Measurements from ENCODE around the gene COL4A6. TPM values are rescaled to one million over a fixed set of nuclear protein-coding genes. Genes with fewer than 3 reads are reported as not detected.

The COL4A6 gene
- total and polyA plus RNA-seq, 2 of the 4 experiments (the other 2 are of a cell fraction), result 0.36 to 0.74 TPM

GRCh38 chrX:108420481-108420880, 17.7 kb downstream of the COL4A6 start:
- in situ Hi-C loops (cut with MboI; ENCODE audit: low sequenced_read_pairs), result no loop called here
- Histone ChIP-seq H2BK15ac (ENCODE audit: low read depth, low read length) (no peak overlapping the region), H3K4ac (ENCODE audit: low read depth, low read length) (no peak overlapping the region), H2AFZ (replicated peaks; ENCODE audit: low read length, poor library complexity) (no peak overlapping the region), H2AK9ac (replicated peaks; ENCODE audit: low read depth, low read length, poor library complexity) (no peak overlapping the region), H3K9ac (ENCODE audit: low read depth, low read length) (no peak overlapping the region), H3K18ac (ENCODE audit: low read depth, low read length) (no peak overlapping the region), H4K8ac (ENCODE audit: low read depth in 2 of 2, low read length in 2 of 2) (no peak overlapping the region), H3K27ac (ENCODE audit: insufficient read depth, low read length) (no peak overlapping the region), H3K9me1 (ENCODE audit: insufficient read depth, low read length) (no peaks in the 10 kb centered on the region), H2BK20ac (ENCODE audit: low read depth, low read length) (no peak overlapping the region), H3K9me3 (ENCODE audit: control insufficient read depth, insufficient read depth, low read length) (no peaks in the 10 kb centered on the region), H2BK120ac (ENCODE audit: low read depth, low read length) (no peak overlapping the region), H4K5ac (ENCODE audit: low read depth, low read length) (no peak overlapping the region), H3K23ac (ENCODE audit: low read depth, low read length) (no peak overlapping the region), H3K4me3 (ENCODE audit: insufficient read depth, low read depth, low read length) (no peak overlapping the region), H3K56ac (ENCODE audit: extremely low read depth, insufficient read depth, low read length) (no peak overlapping the region), H3K36me3 (ENCODE audit: control insufficient read depth, insufficient read depth, low read length) (no peaks in the 10 kb centered on the region), H3K4me1 (ENCODE audit: control insufficient read depth, insufficient read depth, low read length) (no peaks in the 10 kb centered on the region), H4K20me1 (ENCODE audit: insufficient read depth, low read length) (no peaks in the 10 kb centered on the region; the same call in 1 of the 2 replicates), H4K91ac (ENCODE audit: insufficient read depth, low read depth, low read length) (no peak overlapping the region), H3K79me1 (ENCODE audit: low read depth in 1 of 2, low read length in 2 of 2) (no peaks in the 10 kb centered on the region), H3K27me3 (ENCODE audit: control insufficient read depth, insufficient read depth, low read length) (peaks cover 6% of the 10 kb centered on the region), H3K4me2 (ENCODE audit: low read depth, low read length) (no peak overlapping the region), H2AK5ac (ENCODE audit: low read depth, low read length) (no peak overlapping the region), H3K14ac (replicated peaks; ENCODE audit: low read depth, low read length) (no peak overlapping the region), H2BK5ac (ENCODE audit: low read depth, low read length, poor library complexity, severe bottlenecking) (no peak overlapping the region)
- TF ChIP-seq RCOR1 (IDR thresholded peaks at IDR 0.05; ENCODE audit: insufficient replicate concordance, low read length) (no peak), CEBPB (IDR thresholded peaks at IDR 0.05; ENCODE audit: low read depth, low read length) (no peak), MAFK (IDR thresholded peaks at IDR 0.05; ENCODE audit: low read depth, low read length) (no peak), NFE2L2 (IDR thresholded peaks at IDR 0.05; ENCODE audit: low read depth, low read length) (no peak), RAD21 (IDR thresholded peaks at IDR 0.05; ENCODE audit: low read length) (no peak), RFX5 (IDR thresholded peaks at IDR 0.05; ENCODE audit: low read depth, low read length) (no peak), FOS (IDR thresholded peaks at IDR 0.05; ENCODE audit: low read depth, low read length) (no peak)
- TF ChIP-seq, protein P1, sequence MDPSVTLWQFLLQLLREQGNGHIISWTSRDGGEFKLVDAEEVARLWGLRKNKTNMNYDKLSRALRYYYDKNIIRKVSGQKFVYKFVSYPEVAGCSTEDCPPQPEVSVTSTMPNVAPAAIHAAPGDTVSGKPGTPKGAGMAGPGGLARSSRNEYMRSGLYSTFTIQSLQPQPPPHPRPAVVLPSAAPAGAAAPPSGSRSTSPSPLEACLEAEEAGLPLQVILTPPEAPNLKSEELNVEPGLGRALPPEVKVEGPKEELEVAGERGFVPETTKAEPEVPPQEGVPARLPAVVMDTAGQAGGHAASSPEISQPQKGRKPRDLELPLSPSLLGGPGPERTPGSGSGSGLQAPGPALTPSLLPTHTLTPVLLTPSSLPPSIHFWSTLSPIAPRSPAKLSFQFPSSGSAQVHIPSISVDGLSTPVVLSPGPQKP (IDR thresholded peaks at IDR 0.05; ENCODE audit: borderline replicate concordance, low read depth, low read length), result no peak
- no CpG with 5 or more reads among the region's 1 CpG for whole genome bisulfite sequencing, 2 experiments (ENCODE audit: extremely low coverage in 2 of 2, insufficient read length in 1 of 2)
- dilution Hi-C loops (cut with HindIII; ENCODE audit: low sequenced_read_pairs, unreplicated experiment), result no loop called here
- no peak for ATAC-seq (ENCODE audit: low read depth)
- no TSS peak for BruUV-seq (replicated peaks)
- intact Hi-C loops (cut with micrococcal nuclease), result no loop called here
- CTCF ChIA-PET, result no interaction called here
- POLR2A ChIA-PET (ENCODE audit: unreplicated experiment), result no interaction called here
- DNase-seq, result no peak
